H9 (cell line): Measurements from ENCODE around the gene MAPKAPK2. TPM values are rescaled to one million over a fixed set of nuclear protein-coding genes. Genes with fewer than 3 reads are reported as not detected.

ENCODE experiments used
- DNase-seq: peaks from one replicate; pipeline ENCODE4 v3.0.0-alpha.2; 2017
- H2AFZ ChIP-seq: one replicate; pipeline ENCODE4 v1.6.1; 2013; ENCODE audit warnings: mild to moderate bottlenecking, low read length, control low read depth, moderate library complexity
- H2AK5ac ChIP-seq: 2 replicates; pipeline ENCODE4 v1.6.1; 2013; ENCODE audit warnings: low read length, control low read depth, mixed read lengths; ENCODE audit not compliant: insufficient read length
- H2BK120ac ChIP-seq: one replicate; pipeline ENCODE4 v1.6.1; 2013; ENCODE audit warnings: low read depth, mild to moderate bottlenecking, low read length, control low read depth, inconsistent platforms; ENCODE audit not compliant: poor library complexity, severe bottlenecking
- H2BK12ac ChIP-seq: 2 replicates; pipeline ENCODE4 v1.6.1; 2013; ENCODE audit warnings: low read length, control low read depth, mixed read lengths, low read depth; ENCODE audit not compliant: insufficient read length
- H2BK15ac ChIP-seq: 2 replicates; pipeline ENCODE4 v1.6.1; 2013; ENCODE audit warnings: low read depth, low read length, control low read depth
- H2BK20ac ChIP-seq: one replicate; pipeline ENCODE4 v1.6.1; 2013; ENCODE audit warnings: low read depth, mild to moderate bottlenecking, low read length, control low read depth, inconsistent platforms; ENCODE audit not compliant: poor library complexity, severe bottlenecking
- H2BK5ac ChIP-seq: 2 replicates; pipeline ENCODE4 v1.6.1; 2013; ENCODE audit warnings: low read length, control low read depth, mixed read lengths; ENCODE audit not compliant: insufficient read length
- H3K14ac ChIP-seq: 2 replicates; pipeline ENCODE4 v1.6.1; 2013; ENCODE audit warnings: low read length, control low read depth; ENCODE audit not compliant: insufficient read depth
- H3K18ac ChIP-seq: 2 replicates; pipeline ENCODE4 v1.6.1; 2013; ENCODE audit warnings: low read depth, mild to moderate bottlenecking, mixed read lengths, low read length, control low read depth; ENCODE audit not compliant: insufficient read length
- H3K23ac ChIP-seq: 2 replicates; pipeline ENCODE4 v1.6.1; 2013; ENCODE audit warnings: low read length, control low read depth, mixed read lengths, low read depth; ENCODE audit not compliant: insufficient read length
- H3K23me2 ChIP-seq: 2 replicates; pipeline ENCODE4 v1.6.1; 2013; ENCODE audit warnings: low read depth, mild to moderate bottlenecking, mixed read lengths, low read length, control low read depth; ENCODE audit not compliant: insufficient read length, poor library complexity, severe bottlenecking
- H3K27ac ChIP-seq: 2 replicates; pipeline ENCODE4 v1.5.1; 2013; ENCODE audit warnings: low read length, control low read depth, mixed read lengths, low read depth; ENCODE audit not compliant: insufficient read length
- H3K27me3 ChIP-seq: 2 replicates; pipeline ENCODE4 v1.6.1; 2013; ENCODE audit warnings: low read length, control low read depth, inconsistent platforms; ENCODE audit not compliant: insufficient read depth
- H3K4ac ChIP-seq: 2 replicates; pipeline ENCODE4 v1.6.1; 2013; ENCODE audit warnings: low read depth, mild to moderate bottlenecking, control low read depth, inconsistent platforms, low read length, moderate library complexity
- H3K4me1 ChIP-seq: 2 replicates; pipeline ENCODE4 v1.6.1; 2013; ENCODE audit warnings: low read length, control low read depth, inconsistent platforms; ENCODE audit not compliant: insufficient read depth
- H3K4me2 ChIP-seq: 2 replicates; pipeline ENCODE4 v1.6.1; 2013; ENCODE audit warnings: low read length, control low read depth, mixed read lengths; ENCODE audit not compliant: insufficient read length, insufficient read depth
- H3K56ac ChIP-seq: 2 replicates; pipeline ENCODE4 v1.6.1; 2013; ENCODE audit warnings: low read depth, mild to moderate bottlenecking, mixed read lengths, low read length, control low read depth; ENCODE audit not compliant: insufficient read length
- H3K79me1 ChIP-seq: 2 replicates; pipeline ENCODE4 v1.6.1; 2013; ENCODE audit warnings: low read depth, mild to moderate bottlenecking, moderate library complexity, low read length, control low read depth, inconsistent platforms; ENCODE audit not compliant: insufficient read depth, poor library complexity, severe bottlenecking
- H3K79me2 ChIP-seq: 2 replicates; pipeline ENCODE4 v1.6.1; 2013; ENCODE audit warnings: low read length, control low read depth, inconsistent platforms; ENCODE audit not compliant: insufficient read depth
- H3K9ac ChIP-seq: 2 replicates; pipeline ENCODE4 v1.6.1; 2013; ENCODE audit warnings: low read length, control low read depth, mixed read lengths; ENCODE audit not compliant: insufficient read length; ENCODE audit errors: extremely low read depth
- H3K9me3 ChIP-seq: one replicate; pipeline ENCODE4 v1.6.1; 2013; ENCODE audit warnings: low read depth, low read length, inconsistent platforms; ENCODE audit not compliant: control insufficient read depth
- H3T11ph ChIP-seq: one replicate; pipeline ENCODE4 v1.6.1; 2013; ENCODE audit warnings: mild to moderate bottlenecking, low read length, control low read depth, inconsistent platforms
- H4K20me1 ChIP-seq: one replicate; pipeline ENCODE4 v1.6.1; 2013; ENCODE audit not compliant: control insufficient read depth, insufficient read length, insufficient read depth
- H4K5ac ChIP-seq: 2 replicates; pipeline ENCODE4 v1.6.1; 2013; ENCODE audit warnings: low read depth, mild to moderate bottlenecking, mixed read lengths, low read length, control low read depth; ENCODE audit not compliant: insufficient read length
- H4K8ac ChIP-seq: replicated peaks from 2 replicates; pipeline ENCODE4 v1.6.1; 2013; ENCODE audit warnings: low read length, control low read depth, mixed read lengths, low read depth; ENCODE audit not compliant: insufficient read length
- H4K91ac ChIP-seq: 2 replicates; pipeline ENCODE4 v1.6.1; 2013; ENCODE audit warnings: low read depth, mild to moderate bottlenecking, moderate library complexity, mixed read lengths, low read length, control low read depth; ENCODE audit not compliant: insufficient read length
- H3K27ac Mint-ChIP-seq, 3 experiments: 2 replicates in 2 of 3; 3 replicates in 1 of 3; pipeline ENCODE4 v1.8.0; 2020 to 2021; ENCODE audit warnings: mixed read lengths in 3 of 3, mild to moderate bottlenecking in 1 of 3, moderate library complexity in 1 of 3
- H3K27me3 Mint-ChIP-seq: 2 replicates; pipeline ENCODE4 v1.8.0; 2021; ENCODE audit warnings: low read depth, mild to moderate bottlenecking, moderate library complexity, mixed read lengths
- H3K36me3 Mint-ChIP-seq, 3 experiments: 2 replicates in 2 of 3; 3 replicates in 1 of 3; pipeline ENCODE4 v1.8.0; 2020 to 2021; ENCODE audit warnings: low read depth in 3 of 3, mixed read lengths in 3 of 3; ENCODE audit not compliant: insufficient read depth in 1 of 3
- H3K4me1 Mint-ChIP-seq, 2 experiments: 2 replicates each; pipeline ENCODE4 v1.8.0; 2020; ENCODE audit warnings: mixed read lengths in 2 of 2
- H3K4me3 Mint-ChIP-seq, 2 experiments: 2 replicates in 1 of 2; 3 replicates in 1 of 2; pipeline ENCODE4 v1.8.0; 2020 to 2021; ENCODE audit warnings: mild to moderate bottlenecking in 2 of 2, mixed read lengths in 2 of 2, moderate library complexity in 1 of 2
- H3K9me3 Mint-ChIP-seq, 2 experiments: 2 replicates in 1 of 2; 3 replicates in 1 of 2; pipeline ENCODE4 v1.8.0; 2020; ENCODE audit warnings: mild to moderate bottlenecking in 2 of 2, mixed read lengths in 2 of 2, moderate library complexity in 1 of 2
- WGBS: extraction: QIAGEN DNeasy Blood & Tissue Kit; methylation state at CpG from one replicate; pipeline ENCODE4 v1.1.7; 2013; ENCODE audit warnings: missing lambda C conversion rate, low lambda C conversion rate, mixed read lengths; ENCODE audit not compliant: insufficient read length; ENCODE audit errors: extremely low coverage; 5-methylcytosine and 5-hydroxymethylcytosine counted together
- total RNA-seq: library from RNA; stranded (reverse); gene quantifications from 2 replicates; pipeline ENCODE4 v1.2.1, GENCODE V29; 2021
- TF ChIP-seq, protein P1 (sequence below): fragments of 200-600 bp; sonication (generic); conservative IDR thresholded peaks from 3 replicates; pipeline ENCODE4 v1.8.0; 2021; ENCODE audit warnings: antibody characterized with exemption, mild to moderate bottlenecking

MAPKAPK2 gene
- total RNA-seq, 1 experiment from 2014 or later: 50.1 TPM

DNA sequence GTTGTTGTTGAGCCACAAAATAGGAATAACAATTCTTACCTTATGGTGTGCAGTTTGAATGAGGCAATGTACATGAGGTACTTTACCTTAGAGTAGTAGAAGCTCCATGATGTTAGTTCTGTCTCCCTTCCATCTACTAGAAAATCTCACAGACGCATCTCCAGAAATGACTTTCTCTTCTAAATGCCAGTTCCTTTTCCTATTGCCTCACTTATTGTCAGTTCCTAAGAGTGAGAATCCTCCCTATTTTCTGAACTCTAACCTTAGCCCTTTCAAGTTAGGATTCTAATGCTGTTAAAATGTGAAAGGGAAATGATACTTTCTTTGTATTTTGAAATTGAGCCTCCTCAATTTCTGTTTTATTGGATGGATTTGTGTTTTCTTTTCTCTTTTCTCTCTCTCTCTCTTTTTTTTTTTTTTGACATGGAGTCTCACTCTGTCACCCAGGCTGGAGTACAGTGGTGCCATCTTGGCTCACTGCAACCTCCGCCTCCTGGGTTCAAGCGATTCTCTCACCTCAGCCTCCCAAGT lies 18.6 kb upstream of the MAPKAPK2 start:
- H4K91ac ChIP-seq: no peak overlapping the region
- H4K5ac ChIP-seq: no peak overlapping the region
- no peak overlapping the region for H3K23ac ChIP-seq
- H2BK20ac ChIP-seq: no peak overlapping the region
- no peak overlapping the region for H2BK5ac ChIP-seq
- peaks cover 3% of the 10 kb centered on the region for H3K23me2 ChIP-seq
- peaks cover 4 to 6% of the 10 kb centered on the region in 2 experiments; a peak in 3 of 4 replicates for H3K4me1 Mint-ChIP-seq
- H2BK120ac ChIP-seq: no peak overlapping the region
- H3K4me1 ChIP-seq: no peaks in the 10 kb centered on the region
- no peak overlapping the region for H3K27ac Mint-ChIP-seq
- no peak overlapping the region for H3K9ac ChIP-seq
- no peak overlapping the region for H3K4ac ChIP-seq
- no peaks in the 10 kb centered on the region for H3K9me3 ChIP-seq
- H3K14ac ChIP-seq: no peak overlapping the region
- no peak overlapping the region for H2AFZ ChIP-seq
- no peak overlapping the region for H2BK15ac ChIP-seq
- TF ChIP-seq, protein P1, sequence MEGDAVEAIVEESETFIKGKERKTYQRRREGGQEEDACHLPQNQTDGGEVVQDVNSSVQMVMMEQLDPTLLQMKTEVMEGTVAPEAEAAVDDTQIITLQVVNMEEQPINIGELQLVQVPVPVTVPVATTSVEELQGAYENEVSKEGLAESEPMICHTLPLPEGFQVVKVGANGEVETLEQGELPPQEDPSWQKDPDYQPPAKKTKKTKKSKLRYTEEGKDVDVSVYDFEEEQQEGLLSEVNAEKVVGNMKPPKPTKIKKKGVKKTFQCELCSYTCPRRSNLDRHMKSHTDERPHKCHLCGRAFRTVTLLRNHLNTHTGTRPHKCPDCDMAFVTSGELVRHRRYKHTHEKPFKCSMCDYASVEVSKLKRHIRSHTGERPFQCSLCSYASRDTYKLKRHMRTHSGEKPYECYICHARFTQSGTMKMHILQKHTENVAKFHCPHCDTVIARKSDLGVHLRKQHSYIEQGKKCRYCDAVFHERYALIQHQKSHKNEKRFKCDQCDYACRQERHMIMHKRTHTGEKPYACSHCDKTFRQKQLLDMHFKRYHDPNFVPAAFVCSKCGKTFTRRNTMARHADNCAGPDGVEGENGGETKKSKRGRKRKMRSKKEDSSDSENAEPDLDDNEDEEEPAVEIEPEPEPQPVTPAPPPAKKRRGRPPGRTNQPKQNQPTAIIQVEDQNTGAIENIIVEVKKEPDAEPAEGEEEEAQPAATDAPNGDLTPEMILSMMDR: no peak
- no peak overlapping the region for H3K4me2 ChIP-seq
- H3K27me3 ChIP-seq: peaks cover 5% of the 10 kb centered on the region; the same call in 1 of the 2 replicates
- no peaks in the 10 kb centered on the region for H4K20me1 ChIP-seq
- H3K18ac ChIP-seq: no peak overlapping the region
- H3K56ac ChIP-seq: no peak overlapping the region
- H3K4me3 Mint-ChIP-seq: no peak overlapping the region
- H2AK5ac ChIP-seq: no peak overlapping the region
- H3K79me2 ChIP-seq: no peaks in the 10 kb centered on the region
- WGBS: no CpG with 5 or more reads among the region's 3 CpGs
- H3K27me3 Mint-ChIP-seq: peaks cover 52% of the 10 kb centered on the region
- no peaks in the 10 kb centered on the region for H3K79me1 ChIP-seq
- no peak for DNase-seq
- H3K9me3 Mint-ChIP-seq: no peaks in the 10 kb centered on the region
- no peak overlapping the region for H4K8ac ChIP-seq
- H3K36me3 Mint-ChIP-seq: no peaks in the 10 kb centered on the region
- no peak overlapping the region for H3T11ph ChIP-seq
- no peak overlapping the region for H3K27ac ChIP-seq
- H2BK12ac ChIP-seq: no peak overlapping the region
